Measurements from ENCODE around the gene CEP104.

CEP104 gene

GRCh38 chr1:3874736-3875135, 17.7 kb upstream of the CEP104 start:
- no peak for TF ChIP-seq CTCF (IDR thresholded peaks at IDR 0.05; ENCODE audit: control insufficient read depth, insufficient read depth, low read depth, low read length, missing control alignments)
- H3K4me3 ChIP-seq (ENCODE audit: control insufficient read depth, low read depth, low read length): no peak overlapping the region
- no peak for DNase-seq (ENCODE audit: low read depth)

- no peak overlapping the region for H3K4me3 ChIP-seq (ENCODE audit: control insufficient read depth, low read depth, low read length)
- no peak for TF ChIP-seq CTCF (IDR thresholded peaks at IDR 0.05; ENCODE audit: control insufficient read depth, insufficient read depth, low read depth, low read length, missing control alignments)
- no peak for DNase-seq (ENCODE audit: low read depth)
Observed at GRCh38 chr1:3872546-3872945, 15.5 kb upstream of the CEP104 start.

GRCh38 chr1:3871451-3871805, 14.4 kb upstream of the CEP104 start:
- TF ChIP-seq CTCF (IDR thresholded peaks at IDR 0.05; ENCODE audit: control insufficient read depth, insufficient read depth, low read depth, low read length, missing control alignments): no peak
- H3K4me3 ChIP-seq (ENCODE audit: control insufficient read depth, low read depth, low read length): no peak overlapping the region
- DNase-seq (ENCODE audit: low read depth): no peak

- TF ChIP-seq CTCF (IDR thresholded peaks at IDR 0.05; ENCODE audit: control insufficient read depth, insufficient read depth, low read depth, low read length, missing control alignments): no peak
- DNase-seq (ENCODE audit: low read depth): no peak
Observed at GRCh38 chr1:3869751-3870301, 12.8 kb upstream of the CEP104 start.

GRCh38 chr1:3868464-3869006, 11.5 kb upstream of the CEP104 start:
- no peak for DNase-seq (ENCODE audit: low read depth)
- no peak overlapping the region for H3K4me3 ChIP-seq (ENCODE audit: control insufficient read depth, low read depth, low read length)
- no peak for TF ChIP-seq CTCF (IDR thresholded peaks at IDR 0.05; ENCODE audit: control insufficient read depth, insufficient read depth, low read depth, low read length, missing control alignments)

More at GRCh38 chr1:3869751-3870301, 12.8 kb upstream of the CEP104 start:
- no peak overlapping the region for H3K4me3 ChIP-seq (ENCODE audit: control insufficient read depth, low read depth, low read length)

GRCh38 chr1:3865606-3866160, 8.7 kb upstream of the CEP104 start:
- no peak for TF ChIP-seq CTCF (IDR thresholded peaks at IDR 0.05; ENCODE audit: control insufficient read depth, insufficient read depth, low read depth, low read length, missing control alignments)

More at GRCh38 chr1:3865606-3866160, 8.7 kb upstream of the CEP104 start:
- no peak for DNase-seq (ENCODE audit: low read depth)
- no peak overlapping the region for H3K4me3 ChIP-seq (ENCODE audit: control insufficient read depth, low read depth, low read length)
